NCI-H1105 treated with DMSO at 0.1 percent for 48 hours (cell line): Measurements from ENCODE around the gene ANKRD63.

Experiments used
- DNase-seq: peaks from one replicate; lab custom pipeline; 2025; lab: John Stamatoyannopoulos, UW

Gene ANKRD63, protein sequence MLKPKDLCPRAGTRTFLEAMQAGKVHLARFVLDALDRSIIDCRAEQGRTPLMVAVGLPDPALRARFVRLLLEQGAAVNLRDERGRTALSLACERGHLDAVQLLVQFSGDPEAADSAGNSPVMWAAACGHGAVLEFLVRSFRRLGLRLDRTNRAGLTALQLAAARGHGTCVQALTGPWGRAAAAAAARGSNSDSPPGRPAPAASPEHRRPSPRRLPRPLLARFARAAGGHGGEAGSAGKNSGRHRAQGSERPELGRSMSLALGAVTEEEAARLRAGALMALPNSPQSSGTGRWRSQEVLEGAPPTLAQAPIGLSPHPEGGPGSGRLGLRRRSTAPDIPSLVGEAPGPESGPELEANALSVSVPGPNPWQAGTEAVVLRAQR

DNA sequence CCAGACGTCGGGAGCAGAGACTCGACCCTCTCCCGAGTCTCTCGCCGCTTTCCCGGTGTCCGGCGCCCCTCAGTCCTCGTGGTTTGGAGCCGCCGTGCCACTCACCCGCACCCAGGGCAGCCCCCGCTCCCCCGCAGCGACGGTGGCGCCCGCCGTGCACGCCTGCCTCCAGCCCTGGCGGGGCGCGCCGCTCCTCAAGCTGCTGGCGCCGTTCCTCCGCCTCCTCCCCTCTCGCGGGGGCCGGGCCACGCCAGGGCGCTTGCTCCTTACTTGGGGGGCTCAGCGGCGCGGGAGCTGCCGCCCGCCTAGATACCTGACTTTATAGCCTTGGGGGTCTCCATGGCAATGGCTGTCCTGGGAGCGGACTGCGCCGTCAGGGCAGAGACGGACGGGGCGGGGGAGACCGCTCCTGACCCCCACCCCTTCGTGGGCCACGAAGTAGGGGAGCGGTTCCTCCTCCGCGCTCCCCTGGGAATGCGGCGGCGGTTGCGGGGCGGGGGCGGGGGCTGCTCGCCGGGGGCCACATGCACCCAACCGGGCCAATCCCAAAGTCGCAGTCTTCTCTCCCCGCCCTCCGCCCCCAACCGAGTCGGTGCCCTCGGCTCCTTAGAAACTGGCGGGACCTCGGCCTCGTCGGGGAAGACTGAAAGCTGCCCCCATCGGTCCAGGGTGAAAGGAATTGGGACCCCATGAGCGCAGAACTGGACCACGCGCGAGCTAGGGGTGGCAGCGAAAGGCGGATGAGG, at the start of gene ANKRD63:
Gene ANKRD63, minus strand, starts transcription at position 196 of the 746 bp plus-strand sequence. CDS start 478 bp downstream, outside the sequence.
- DNase-seq, result peak; percentile 13

DNA sequence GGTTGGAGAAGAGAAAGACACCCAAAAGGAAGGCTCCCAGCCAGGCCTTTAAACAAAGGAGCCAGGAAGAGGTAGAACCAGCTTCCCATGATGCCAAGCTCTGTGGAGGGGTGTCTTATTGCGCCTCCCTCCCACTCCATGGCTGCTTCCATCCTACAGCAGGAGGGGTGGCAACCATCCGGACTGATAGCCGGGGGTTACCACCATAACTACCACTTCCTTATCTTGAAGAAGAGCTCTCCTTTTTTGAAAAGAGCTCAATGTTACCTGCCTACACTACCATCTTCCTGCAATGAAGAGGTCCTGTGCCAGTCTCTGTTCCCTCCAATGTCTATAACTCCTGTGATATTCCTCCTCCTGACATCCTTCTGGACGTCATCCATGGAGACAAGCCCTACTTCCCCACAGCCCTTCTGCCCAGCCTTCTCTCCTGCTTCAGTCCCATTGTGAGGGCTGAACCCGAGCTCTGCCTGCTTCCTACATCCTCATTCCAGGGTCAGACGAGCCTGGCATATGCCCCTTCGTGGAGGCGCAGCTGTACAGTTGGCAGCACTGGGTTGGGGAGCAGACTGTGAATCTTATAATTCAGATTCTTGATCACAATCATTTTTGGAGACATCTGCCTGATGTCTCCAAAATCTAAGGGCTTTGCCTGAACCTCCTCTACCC, 49.4 kb upstream of the ANKRD63 start:
- no peak for DNase-seq

DNA sequence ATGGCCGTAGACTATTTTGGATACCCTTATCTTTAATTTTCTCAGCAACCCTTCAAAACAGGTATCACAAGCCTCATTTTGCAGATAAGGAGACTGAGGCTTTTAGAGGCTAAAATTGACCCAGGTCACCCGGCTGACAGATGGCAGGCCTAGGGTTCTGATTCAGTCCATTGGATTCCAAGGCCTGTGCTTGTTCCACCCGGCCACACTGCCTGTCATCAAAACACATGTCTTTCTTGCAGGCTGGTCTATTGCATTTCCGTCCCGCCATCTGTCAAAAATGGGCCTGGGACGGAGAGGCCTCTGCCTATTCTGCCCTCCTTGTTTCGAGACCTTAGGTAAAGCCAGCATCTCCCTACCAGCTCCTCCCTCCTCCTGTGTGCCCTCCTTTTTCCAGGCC, 48.8 kb upstream of the ANKRD63 start:
- no peak for DNase-seq

DNA sequence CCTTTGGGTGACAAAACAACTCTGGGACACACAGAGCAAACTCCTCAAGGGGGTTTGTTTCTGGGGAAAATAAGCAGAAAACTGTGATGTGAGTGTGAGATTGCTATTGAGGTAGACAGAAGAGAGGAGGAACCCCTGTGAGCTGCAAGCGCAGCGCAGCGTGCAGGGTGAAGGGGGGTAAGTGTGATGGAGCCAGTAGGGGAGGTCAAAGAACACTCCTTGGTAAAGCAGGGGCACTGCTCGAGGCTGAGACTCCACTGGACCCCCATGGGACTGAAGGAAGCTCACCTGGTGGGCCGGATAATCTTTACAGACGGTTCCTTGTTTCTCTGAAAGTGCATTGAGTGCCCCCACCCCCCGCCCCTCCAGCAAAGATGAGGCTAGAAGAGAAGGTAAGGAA, 48.2 kb upstream of the ANKRD63 start:
- no peak for DNase-seq

DNA sequence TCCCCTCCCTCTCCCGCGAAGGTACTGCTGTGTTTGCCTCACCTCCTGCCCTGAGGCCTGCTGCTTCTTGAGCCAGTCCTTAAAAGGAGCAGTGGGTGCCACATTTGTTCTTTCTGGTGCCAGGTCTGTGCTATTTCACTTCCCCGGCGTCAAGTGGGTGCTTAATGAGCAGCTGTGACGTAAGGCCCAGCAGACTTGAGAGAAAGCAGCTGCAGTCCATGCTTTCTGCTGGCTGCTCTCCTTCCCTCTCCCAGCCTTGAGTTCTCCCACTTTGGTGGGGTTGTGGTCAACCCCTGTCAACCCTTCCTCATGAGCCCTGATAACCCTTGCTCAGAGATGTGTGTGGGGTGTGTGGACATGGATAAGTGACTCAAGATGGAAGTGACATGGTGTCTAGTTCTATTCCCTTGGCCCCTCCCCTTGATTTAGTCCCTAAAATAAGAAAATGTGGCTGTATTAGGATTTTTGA, 47.5 kb upstream of the ANKRD63 start:
- DNase-seq, result peak; percentile 67

DNA sequence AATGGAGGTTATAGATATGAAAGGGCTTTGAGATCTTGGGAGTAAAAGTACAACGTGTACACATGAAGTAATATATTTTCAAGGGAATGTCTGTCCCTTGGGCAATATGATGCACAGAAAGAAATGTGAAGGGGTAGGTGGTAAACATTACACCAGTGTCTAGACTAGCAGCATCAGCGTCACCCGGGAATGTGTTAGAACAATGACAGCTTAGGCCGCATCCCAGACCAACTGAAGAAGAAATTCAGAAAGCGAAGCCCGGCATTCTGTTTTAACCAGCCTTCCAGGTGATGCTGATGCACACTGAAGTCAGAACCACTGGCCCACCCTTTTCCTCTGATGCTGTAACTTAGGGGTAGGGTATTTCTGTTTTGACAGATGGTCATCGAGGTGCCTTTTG, 46.9 kb upstream of the ANKRD63 start:
- no peak for DNase-seq

DNA sequence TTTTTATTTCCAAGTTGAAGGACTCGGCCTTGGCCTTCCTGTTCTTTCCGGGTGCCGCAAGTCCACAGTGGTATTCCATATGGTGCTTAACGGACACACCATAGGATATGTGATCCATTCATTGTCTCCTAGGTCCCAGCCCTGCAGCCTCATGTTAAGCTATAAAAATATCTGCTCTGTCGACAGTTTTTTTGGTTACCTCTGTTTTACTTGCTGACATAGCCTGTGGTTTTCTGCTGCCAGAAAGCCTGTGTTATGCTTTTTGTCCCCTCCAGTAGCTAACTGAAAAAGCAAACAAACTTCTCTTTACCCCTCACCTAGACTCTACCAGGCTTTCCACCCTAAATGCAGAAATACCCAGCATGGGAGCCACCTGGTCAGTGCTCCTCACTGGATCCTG, 45.9 kb upstream of the ANKRD63 start:
- no peak for DNase-seq

DNA sequence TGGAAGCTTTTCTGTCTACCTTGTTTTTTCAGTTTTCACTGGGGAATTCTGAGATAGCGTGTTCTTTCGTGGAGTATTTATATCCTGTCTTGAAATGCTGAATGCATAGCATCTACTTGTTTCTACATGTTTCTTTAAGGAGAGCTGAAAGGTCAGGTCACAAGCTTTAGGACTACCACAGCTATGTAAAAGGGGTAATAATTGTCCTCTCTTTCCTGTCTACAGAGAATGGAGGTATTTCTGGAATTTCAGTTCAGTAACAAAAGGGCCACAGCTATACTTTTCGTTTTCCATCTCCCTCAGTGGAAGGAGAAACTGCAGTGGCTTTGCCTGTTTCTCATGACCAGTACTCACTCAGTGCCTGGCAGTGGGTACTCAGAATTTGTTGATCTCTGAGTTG, 45.3 kb upstream of the ANKRD63 start:
- DNase-seq, result no peak

DNA sequence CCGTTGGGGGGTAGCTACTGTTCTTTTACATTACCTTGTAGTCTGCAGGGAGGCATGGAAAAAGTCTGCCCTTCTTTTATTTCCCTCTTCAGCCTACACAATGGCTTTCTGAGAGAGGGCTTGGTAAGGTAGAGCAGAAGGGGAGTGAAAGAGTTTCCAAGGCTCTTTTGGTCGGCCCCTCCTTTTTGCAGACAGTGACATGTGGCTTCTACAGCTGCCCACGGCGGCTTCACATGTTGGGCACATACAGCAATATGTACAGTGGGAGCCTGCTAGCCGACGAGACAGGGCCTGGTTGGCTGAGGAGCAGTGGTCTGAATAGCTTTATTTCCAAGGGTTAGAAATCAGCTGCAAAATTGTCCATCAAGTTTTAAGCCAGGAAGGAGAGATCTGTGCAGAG, 44.6 kb upstream of the ANKRD63 start:
- no peak for DNase-seq

DNA sequence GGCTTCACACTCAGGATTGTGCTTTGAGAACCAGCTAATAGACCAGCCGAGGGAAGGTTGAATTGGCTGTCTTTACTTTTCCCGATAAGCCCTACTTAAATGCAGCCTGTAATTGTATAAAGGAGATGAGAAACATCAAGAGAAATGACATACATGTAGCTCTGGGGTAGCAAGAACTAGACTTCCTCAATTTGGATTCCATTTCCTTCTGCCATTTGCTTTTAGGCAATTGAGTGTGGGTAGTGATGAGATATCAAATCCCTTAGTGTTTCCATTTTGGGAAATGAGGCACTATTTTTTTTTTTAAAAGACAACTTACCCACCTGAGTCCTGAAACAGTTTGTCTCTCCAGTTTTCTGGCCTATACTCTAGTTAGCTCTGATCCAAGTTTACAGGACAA, 42.8 kb upstream of the ANKRD63 start:
- no peak for DNase-seq

DNA sequence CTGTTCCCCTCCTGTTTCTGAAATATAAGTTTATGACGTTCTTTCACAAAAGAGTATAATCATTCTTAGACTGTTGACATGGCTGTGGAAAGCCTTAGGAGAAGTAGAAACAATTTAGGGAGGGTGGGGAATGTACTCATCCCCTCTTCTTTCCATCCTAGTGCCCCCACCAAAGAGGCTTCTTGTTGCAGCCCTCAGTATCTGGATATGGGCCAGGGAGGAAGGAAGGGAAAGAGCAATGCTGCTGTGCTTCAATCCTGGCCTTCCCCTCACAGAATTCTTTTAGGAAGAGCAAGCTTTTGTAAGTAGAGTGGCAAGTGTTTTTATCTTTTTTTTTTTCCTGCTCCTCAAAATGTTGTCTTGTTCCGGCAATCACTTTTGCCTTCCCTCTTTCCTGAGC, 42.3 kb upstream of the ANKRD63 start:
- no peak for DNase-seq

DNA sequence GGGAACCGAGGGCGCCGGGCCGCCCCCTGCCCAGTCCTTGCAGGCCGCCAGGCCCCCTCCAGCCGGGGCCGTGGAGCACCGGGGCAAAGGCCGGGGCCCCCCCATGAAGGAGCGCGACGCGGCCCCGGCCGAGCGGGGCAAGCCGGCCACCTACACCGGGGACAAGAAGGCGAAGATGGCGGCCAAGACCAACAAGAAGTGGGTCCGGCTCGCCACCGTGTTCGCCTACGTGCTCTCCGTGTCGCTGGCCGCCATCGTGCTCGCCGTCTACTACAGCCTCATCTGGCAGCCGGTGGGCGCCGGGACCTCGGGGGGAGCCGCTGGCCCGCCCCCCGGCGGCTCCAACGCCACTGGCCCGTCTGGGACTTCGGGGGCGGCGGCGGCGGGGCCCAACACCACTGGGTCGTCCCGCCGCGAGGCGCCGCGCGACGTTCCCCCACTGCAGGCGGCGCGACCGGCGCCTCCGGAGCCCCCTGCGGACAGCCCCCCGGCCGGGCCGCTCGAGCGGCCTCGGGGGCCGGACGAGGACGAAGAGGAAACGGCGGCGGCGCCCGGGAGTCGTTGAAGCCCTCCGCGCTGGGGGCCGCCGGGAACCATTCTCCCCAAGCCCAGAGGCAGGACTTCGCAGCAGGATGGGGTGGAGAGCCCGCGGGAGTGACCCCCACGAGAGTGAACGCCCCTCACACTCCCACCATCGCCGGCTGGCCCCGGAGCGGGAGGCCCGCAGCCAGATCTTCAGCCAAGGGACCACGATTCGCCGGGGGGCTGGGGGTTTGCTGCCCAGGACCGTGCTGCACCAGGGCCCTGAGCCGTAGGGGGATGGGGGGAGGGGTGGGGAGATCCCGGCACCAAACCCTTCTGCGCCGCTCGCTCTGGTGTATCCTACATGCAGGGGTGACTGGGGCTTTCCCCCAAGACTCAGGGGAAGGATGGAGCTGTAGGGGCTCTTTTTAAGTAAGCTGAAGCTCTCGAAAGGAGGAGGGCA, 41.4 kb upstream of the ANKRD63 start:
- DNase-seq, result no peak

DNA sequence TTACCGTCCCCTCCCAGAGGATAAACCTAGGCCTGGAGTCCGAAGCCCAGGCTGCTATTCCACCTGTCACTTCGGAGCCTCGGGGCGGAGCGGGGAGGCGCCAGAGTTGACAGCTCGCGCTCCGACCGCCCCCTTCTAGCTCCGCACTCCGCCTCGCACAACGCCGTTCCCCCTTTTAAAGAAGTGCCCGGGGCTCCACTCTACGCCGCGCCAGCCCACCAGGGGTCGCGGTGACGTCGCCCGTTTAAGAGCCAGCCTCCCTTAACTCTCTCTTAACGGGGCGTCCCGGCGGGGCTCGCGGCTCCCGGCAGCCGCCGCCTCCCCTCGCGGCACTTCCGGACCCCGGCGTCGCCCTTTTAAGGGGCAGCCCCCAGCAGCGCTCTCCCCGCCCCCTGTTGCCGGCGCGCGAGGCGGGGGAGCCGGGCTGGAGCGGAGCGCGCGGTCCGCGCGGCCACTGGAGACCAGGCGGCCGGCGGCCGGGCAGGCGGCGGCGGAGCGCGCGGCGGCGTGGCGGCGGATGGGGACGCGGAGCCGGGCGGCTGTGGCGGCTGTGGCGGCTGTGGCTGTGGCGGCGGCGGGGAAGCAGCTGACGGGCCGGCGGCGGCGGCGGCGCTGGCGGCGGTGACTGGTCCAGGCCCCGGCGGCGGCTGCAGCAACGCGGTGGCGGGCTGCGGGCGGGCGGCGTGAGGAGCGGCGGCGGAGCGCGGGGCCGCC, 40.5 kb upstream of the ANKRD63 start, which contains the start of gene INAFM2:
Gene INAFM2, plus strand, starts transcription at position 454 of the 714 bp plus-strand sequence. CDS start 364 bp downstream, outside the sequence.
- peak; percentile 73 for DNase-seq

DNA sequence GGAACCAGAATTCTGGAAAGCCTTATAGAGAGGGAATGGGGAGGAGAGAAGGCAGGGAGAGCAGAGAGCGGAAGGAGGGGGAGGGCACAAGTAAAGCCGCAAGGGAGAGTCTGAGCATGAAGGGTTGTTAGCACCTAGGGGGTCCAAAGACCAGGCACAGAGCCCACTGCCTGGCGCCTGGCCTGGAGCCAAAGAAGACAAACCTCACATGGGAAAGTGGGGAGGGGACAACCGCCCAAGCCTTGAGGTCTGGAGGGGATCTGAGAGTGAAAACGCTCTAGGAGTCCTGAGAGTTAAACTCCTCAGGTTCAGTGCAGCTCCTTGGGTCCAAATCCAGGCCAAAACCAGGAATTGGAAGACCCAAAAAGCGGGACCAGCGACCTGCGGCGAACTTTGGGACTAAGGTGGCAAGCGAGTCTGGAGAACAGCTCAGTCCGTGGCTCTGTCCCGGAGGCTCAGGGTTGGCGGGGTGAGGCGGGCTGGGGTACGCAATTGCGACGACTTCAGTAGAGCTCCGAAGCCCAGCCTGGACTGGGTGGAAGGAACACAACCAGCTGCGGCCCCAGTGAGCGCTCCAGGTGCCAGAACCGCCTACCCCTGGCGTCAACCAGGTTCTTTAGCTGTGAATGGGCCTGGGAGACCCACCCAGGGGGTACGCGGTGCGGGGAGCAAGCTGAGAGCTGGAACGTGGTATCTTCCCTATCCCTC, 39.8 kb upstream of the ANKRD63 start:
- DNase-seq, result peak; percentile 1

DNA sequence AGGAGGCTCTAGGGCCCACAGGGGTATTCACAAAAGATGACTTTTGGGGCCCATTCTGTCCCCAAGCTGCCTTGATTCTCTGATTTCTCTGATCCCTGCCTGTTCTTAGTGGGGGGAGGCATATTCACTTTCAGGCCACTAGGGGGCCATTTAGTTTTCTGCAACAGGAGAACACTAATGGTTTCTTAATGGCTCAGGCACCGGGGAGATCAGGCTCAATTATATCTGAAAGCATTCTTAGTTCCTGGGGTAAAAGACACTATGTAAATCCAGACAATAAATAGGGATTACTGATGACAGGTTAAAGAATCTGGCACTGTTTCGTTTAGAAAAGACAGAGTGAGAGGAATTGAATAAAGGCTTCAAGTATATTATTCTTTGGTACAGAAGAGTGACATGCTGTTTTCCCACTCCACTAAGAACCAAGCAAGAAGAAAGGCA, 38.1 kb upstream of the ANKRD63 start:
- DNase-seq, result peak; percentile 65

DNA sequence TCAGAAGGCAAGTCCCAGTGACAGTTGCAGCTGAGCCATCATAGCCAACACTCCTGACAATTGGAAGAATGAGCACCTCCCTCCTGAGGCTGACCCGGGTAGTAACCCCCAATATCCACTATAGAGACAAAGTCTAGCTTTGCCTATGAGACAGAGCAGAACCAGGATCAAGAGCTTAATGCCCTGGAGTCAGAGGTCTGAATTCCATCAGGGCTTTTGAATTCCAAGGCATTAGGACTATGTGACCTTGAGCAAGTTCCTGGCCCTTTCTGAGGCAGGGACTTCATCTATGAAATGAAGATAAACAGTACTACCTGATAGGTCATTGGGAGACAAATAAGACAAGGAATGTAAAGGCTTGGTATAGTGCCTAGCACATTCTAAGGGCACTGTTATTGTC, 37.5 kb upstream of the ANKRD63 start:
- DNase-seq, result no peak

DNA sequence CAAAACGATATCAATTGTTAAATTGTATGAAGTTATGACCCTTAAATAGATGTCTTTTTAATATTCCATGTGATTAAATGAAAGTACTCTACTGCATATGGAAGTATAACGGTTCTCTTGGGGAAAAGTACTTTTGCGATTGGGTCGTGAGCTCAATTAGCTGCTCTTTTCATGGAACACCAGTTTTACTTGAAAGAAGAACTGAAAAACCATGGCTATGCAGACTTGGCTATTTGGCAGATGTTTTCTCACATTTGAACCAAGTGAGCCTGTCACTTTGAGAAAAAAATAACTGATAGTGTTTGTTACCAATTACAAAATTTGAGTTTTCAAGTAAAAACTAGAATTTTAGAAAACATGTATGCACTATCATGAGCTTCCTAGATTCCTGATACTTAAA, 34.7 kb upstream of the ANKRD63 start:
- DNase-seq, result no peak

DNA sequence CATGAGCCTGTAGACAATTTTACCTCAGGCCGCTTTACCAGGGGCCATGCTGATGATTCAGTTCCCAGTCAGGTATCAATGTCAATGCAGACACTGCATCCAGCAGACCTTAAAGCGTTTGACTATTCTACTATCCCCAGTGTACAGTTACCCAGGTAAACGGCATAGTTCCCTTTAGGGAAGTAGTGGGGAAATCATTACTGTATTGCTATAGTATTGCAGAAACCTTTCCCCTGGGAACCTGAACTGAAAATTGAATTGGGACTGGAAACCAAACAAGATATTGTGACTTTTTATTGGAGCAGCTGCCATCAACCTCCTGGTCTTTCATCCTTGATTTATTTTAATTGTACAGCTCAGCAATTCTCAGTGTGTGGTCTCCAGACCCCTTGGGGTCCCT, 34.1 kb upstream of the ANKRD63 start:
- no peak for DNase-seq

DNA sequence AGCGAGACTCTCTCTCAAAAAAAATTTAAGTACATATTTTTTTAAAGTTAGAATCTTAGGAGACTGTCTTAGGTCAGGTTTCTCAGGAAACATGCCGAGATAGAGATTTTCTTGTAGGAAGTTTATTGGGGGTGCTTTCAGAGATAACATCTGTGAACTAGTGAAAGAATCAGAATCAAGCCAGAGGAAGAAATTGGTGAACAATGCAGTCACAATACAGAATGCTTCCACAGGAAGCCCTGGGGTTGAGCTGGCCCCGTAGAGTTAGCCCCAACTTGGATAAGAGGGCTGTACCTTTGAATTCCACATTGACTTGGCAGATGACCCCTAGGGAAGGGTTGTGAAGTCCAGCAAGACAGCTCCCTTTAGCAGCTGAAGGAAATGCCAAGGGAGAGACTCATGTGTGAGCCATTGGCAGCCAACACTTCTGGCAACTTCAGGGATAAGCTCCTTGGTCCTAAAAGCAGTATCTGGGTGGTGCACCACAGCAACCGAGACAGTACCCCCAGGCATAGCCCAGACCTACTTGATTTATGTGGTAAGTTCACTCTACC, 31.9 kb upstream of the ANKRD63 start:
- no peak for DNase-seq
